ENCODE data around the gene GPR87. TPM values are rescaled to one million over a fixed set of nuclear protein-coding genes. Genes with fewer than 3 reads are reported as not detected.

GPR87 gene, protein sequence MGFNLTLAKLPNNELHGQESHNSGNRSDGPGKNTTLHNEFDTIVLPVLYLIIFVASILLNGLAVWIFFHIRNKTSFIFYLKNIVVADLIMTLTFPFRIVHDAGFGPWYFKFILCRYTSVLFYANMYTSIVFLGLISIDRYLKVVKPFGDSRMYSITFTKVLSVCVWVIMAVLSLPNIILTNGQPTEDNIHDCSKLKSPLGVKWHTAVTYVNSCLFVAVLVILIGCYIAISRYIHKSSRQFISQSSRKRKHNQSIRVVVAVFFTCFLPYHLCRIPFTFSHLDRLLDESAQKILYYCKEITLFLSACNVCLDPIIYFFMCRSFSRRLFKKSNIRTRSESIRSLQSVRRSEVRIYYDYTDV
- 9.0 and 15.5 TPM in 2 replicates for total RNA-seq (2021)
- Bru-seq, nascent RNA: percentile 90 among the genes with signal in this experiment
- percentile 84 among the genes with signal in this experiment for BruChase-seq, experiment 1, labeled RNA remaining after a 2-hour chase
- BruChase-seq, experiment 2, labeled RNA remaining after a 6-hour chase: percentile 64 among the genes with signal in this experiment
- long read RNA-seq, transcript GPR87-201 (3 exons, 1,608 nt): major isoform, 30 of 32 reads
- long read RNA-seq, partial matches to known transcripts: 0 of 32 reads
- long read RNA-seq, other reads (novel, unspliced or antisense): 1 of 32 reads

DNA sequence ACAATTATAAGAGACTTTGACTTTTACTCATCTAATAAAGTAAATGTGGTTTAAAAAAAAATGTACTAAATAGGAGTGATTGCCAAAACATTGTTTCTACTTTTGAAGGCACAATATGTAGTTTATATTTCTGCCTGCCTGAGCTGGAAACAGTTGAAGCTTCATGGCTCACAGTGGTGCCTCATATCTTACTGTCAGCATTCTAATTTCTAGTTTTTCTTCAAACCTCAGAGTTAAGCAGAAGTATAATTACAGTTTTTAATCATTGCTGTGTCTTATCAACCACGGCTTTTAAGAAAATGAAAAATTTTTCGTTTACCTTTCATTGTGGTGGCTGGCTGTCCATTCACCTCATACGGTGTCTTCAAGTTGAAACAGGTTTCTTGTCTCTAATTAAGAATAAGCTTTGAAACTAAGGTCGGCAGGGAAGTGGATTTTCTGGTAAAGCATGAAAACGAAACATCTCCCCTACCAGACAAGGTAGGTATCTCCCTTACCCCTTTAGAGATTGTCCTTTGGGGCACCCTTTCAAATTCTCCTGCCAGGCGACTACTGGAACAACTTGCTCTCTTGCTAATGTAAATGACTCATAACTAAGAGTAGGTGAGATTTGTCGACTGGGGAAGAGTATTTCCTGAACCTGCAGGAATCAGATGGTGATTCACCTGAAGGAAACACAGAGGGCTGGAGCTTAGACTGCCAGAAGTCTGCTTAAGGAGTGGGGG lies at the start of gene GPR87:
TSS of gene GPR87 (minus strand) at position 554 of the 725 bp plus-strand sequence. CDS start 16,720 bp downstream, outside the sequence.
- peak within 1 kb of the TSS; percentile 79 for H3K4me2 ChIP-seq
- H3K79me2 ChIP-seq (ENCODE audit: low read depth): peaks cover 37% of the 10 kb centered on the region
- H3K4me1 ChIP-seq (replicated peaks; ENCODE audit: insufficient read depth): peaks cover 53% of the 10 kb centered on the region
- no peaks in the 10 kb centered on the region for H4K20me1 ChIP-seq (ENCODE audit: insufficient read depth)
- H3K9me3 ChIP-seq (ENCODE audit: insufficient read depth, low read depth): no peaks in the 10 kb centered on the region
- no peaks in the 10 kb centered on the region for H3K36me3 ChIP-seq (ENCODE audit: low read depth)
- no peaks in the 10 kb centered on the region for H3K27me3 ChIP-seq (ENCODE audit: insufficient read depth, low read depth)
- intact Hi-C loops (cut with micrococcal nuclease; ENCODE audit: unreplicated experiment): loop anchor here (1.0 kb wide), 1 partner anchor 11 kb away; no protein-coding TSS in a partner anchor
- peak within 1 kb of the TSS; percentile 57 for H3K4me3 ChIP-seq
- peak; percentile 63 to 98 for DNase-seq
- no peak for TF ChIP-seq EZH2 (IDR thresholded peaks at IDR 0.05; ENCODE audit: low read depth)
- TF ChIP-seq, protein P1, sequence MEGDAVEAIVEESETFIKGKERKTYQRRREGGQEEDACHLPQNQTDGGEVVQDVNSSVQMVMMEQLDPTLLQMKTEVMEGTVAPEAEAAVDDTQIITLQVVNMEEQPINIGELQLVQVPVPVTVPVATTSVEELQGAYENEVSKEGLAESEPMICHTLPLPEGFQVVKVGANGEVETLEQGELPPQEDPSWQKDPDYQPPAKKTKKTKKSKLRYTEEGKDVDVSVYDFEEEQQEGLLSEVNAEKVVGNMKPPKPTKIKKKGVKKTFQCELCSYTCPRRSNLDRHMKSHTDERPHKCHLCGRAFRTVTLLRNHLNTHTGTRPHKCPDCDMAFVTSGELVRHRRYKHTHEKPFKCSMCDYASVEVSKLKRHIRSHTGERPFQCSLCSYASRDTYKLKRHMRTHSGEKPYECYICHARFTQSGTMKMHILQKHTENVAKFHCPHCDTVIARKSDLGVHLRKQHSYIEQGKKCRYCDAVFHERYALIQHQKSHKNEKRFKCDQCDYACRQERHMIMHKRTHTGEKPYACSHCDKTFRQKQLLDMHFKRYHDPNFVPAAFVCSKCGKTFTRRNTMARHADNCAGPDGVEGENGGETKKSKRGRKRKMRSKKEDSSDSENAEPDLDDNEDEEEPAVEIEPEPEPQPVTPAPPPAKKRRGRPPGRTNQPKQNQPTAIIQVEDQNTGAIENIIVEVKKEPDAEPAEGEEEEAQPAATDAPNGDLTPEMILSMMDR (conservative IDR thresholded peaks at IDR 0.05): no peak
- peaks cover 23% of the 10 kb centered on the region; the same call in 1 of the 2 replicates for H3F3A ChIP-seq (ENCODE audit: insufficient read depth, low read depth)
- no peaks in the 10 kb centered on the region for H3K9me2 ChIP-seq (ENCODE audit: insufficient read depth)
- H2AFZ ChIP-seq: 0 out of 2 replicates have a peak within 1 kb of the TSS, but pooled peaks have one; percentile 21
- TSS peak; percentile 54 for BruUV-seq (replicated peaks)
- ChIA-PET CTCF (interaction anchor here (0.6 kb wide), 3 partner anchors 12 to 309 kb away, joined by 3 read pairs; no protein-coding TSS in a partner anchor), POLR2A (ENCODE audit: unreplicated experiment) (interaction anchor here (0.5 to 1.1 kb wide), 6 partner anchors 9 to 552 kb away, joined by 3 to 18 read pairs (median 6); no protein-coding TSS in a partner anchor)
- H3K27ac ChIP-seq: peak within 1 kb of the TSS; percentile 93

DNA sequence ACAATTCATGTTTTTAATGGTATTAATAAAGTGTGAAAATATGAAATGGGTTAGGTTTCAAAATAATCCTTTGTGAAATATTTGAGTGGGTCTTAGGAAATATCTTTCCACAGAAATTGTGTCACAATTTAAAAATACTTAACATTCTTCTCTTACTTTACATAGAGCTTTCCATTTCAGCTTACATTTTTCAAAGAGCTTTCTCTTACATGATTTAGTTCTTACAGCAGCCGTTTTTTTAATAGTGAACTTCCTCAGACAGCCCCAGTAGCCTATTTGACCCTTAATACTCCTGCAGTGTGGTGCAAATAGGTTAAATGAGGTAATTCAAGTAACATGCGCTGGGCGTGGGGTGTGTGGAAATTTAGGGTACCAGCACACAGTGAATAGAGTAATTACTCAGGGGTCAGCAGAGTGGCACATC lies 46.1 kb upstream of the GPR87 start:
- intact Hi-C loops (cut with micrococcal nuclease; ENCODE audit: unreplicated experiment): no loop called here
- no peak overlapping the region for H3K4me2 ChIP-seq
- H3K9me3 ChIP-seq (ENCODE audit: insufficient read depth, low read depth): no peaks in the 10 kb centered on the region
- no peak overlapping the region for H3K27ac ChIP-seq
- CTCF ChIA-PET: no interaction called here
- H3K27me3 ChIP-seq (ENCODE audit: insufficient read depth, low read depth): no peaks in the 10 kb centered on the region
- POLR2A ChIA-PET (ENCODE audit: unreplicated experiment): interaction anchor here (0.6 kb wide), 1 partner anchor 24 kb away, joined by 4 read pairs; no protein-coding TSS in a partner anchor
- H3K36me3 ChIP-seq (ENCODE audit: low read depth): no peaks in the 10 kb centered on the region
- DNase-seq: no peak
- H2AFZ ChIP-seq: no peak overlapping the region
- BruUV-seq (replicated peaks): no TSS peak
- H3K4me1 ChIP-seq (replicated peaks; ENCODE audit: insufficient read depth): no peaks in the 10 kb centered on the region
- H3K9me2 ChIP-seq (ENCODE audit: insufficient read depth): no peaks in the 10 kb centered on the region; the same call in 1 of the 2 replicates
- H3K4me3 ChIP-seq: no peak overlapping the region
- H3F3A ChIP-seq (ENCODE audit: insufficient read depth, low read depth): no peaks in the 10 kb centered on the region
- TF ChIP-seq, protein P1 (conservative IDR thresholded peaks at IDR 0.05): no peak
- TF ChIP-seq EZH2 (IDR thresholded peaks at IDR 0.05; ENCODE audit: low read depth): no peak
- no peaks in the 10 kb centered on the region for H3K79me2 ChIP-seq (ENCODE audit: low read depth)
- H4K20me1 ChIP-seq (ENCODE audit: insufficient read depth): no peaks in the 10 kb centered on the region

DNA sequence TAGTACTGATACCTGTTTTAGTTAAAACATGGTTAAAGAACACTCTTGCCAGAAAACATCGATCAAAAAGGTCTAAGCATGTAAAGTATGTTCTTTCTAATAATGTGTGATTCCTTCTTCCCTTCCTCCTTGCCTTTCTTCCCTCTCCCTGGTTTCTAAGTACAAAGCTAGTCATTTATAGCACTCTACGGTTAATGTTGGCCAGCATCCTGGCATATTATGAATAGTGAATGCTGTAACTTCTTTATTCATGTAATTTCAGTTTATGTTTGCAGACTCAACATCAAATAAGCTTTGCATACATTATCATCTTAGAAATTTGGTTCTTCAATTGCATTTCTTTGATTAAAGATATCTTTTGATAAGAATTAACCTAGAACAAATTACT lies 40.8 kb upstream of the GPR87 start:
- DNase-seq: no peak
- H4K20me1 ChIP-seq (ENCODE audit: insufficient read depth): no peaks in the 10 kb centered on the region
- H3K36me3 ChIP-seq (ENCODE audit: low read depth): no peaks in the 10 kb centered on the region
- no peaks in the 10 kb centered on the region for H3K27me3 ChIP-seq (ENCODE audit: insufficient read depth, low read depth)
- TF ChIP-seq EZH2 (IDR thresholded peaks at IDR 0.05; ENCODE audit: low read depth): no peak
- TF ChIP-seq, protein P1 (conservative IDR thresholded peaks at IDR 0.05): no peak
- ChIA-PET POLR2A (ENCODE audit: unreplicated experiment) (no interaction called here), CTCF (no interaction called here)
- H2AFZ ChIP-seq: no peak overlapping the region
- H3K4me1 ChIP-seq (replicated peaks; ENCODE audit: insufficient read depth): no peaks in the 10 kb centered on the region
- no peaks in the 10 kb centered on the region for H3K9me2 ChIP-seq (ENCODE audit: insufficient read depth)
- intact Hi-C loops (cut with micrococcal nuclease; ENCODE audit: unreplicated experiment): no loop called here
- H3K4me2 ChIP-seq: no peak overlapping the region
- H3F3A ChIP-seq (ENCODE audit: insufficient read depth, low read depth): no peaks in the 10 kb centered on the region; the same call in 1 of the 2 replicates
- no peak overlapping the region for H3K27ac ChIP-seq
- no TSS peak for BruUV-seq (replicated peaks)
- no peaks in the 10 kb centered on the region for H3K79me2 ChIP-seq (ENCODE audit: low read depth)
- no peaks in the 10 kb centered on the region for H3K9me3 ChIP-seq (ENCODE audit: insufficient read depth, low read depth)
- H3K4me3 ChIP-seq: no peak overlapping the region

Measured in PC-9 (cell line).